Neuronal stem cell (in vitro differentiated cells): ENCODE results near the gene MXRA8.
A peak's percentile ranks its signal among the peaks of the same experiment; 100 is the strongest.

Experiments used
- DNase-seq: peaks from one replicate; pipeline ENCODE4 v3.0.0-alpha.2; 2013; ENCODE audit warnings: low spot score
- H2AFZ ChIP-seq: one replicate; pipeline ENCODE4 v1.6.1; 2013; ENCODE audit warnings: mild to moderate bottlenecking, low read length, inconsistent platforms
- H2AK5ac ChIP-seq: 2 replicates; pipeline ENCODE4 v1.6.1; 2013; ENCODE audit warnings: low read depth, mild to moderate bottlenecking, inconsistent platforms, low read length, moderate library complexity, mixed read lengths
- H2BK120ac ChIP-seq: 2 replicates; pipeline ENCODE4 v1.6.1; 2013; ENCODE audit warnings: low read depth, mild to moderate bottlenecking, inconsistent platforms, low read length, moderate library complexity, mixed read lengths
- H2BK12ac ChIP-seq: one replicate; pipeline ENCODE4 v1.6.1; 2013; ENCODE audit warnings: low read length, inconsistent platforms
- H2BK15ac ChIP-seq: 2 replicates; pipeline ENCODE4 v1.6.1; 2013; ENCODE audit warnings: mild to moderate bottlenecking, low read length, inconsistent platforms, mixed read lengths
- H2BK5ac ChIP-seq: one replicate; pipeline ENCODE4 v1.6.1; 2013; ENCODE audit warnings: inconsistent platforms, mild to moderate bottlenecking, low read length, moderate library complexity
- H3K14ac ChIP-seq: one replicate; pipeline ENCODE4 v1.6.1; 2013; ENCODE audit warnings: low read length, inconsistent platforms
- H3K18ac ChIP-seq: 2 replicates; pipeline ENCODE4 v1.6.1; 2013; ENCODE audit warnings: low read length, inconsistent platforms
- H3K23ac ChIP-seq: 2 replicates; pipeline ENCODE4 v1.6.1; 2013; ENCODE audit warnings: low read depth, mild to moderate bottlenecking, mixed read lengths, low read length, inconsistent platforms; ENCODE audit not compliant: poor library complexity
- H3K27ac ChIP-seq: replicated peaks from 3 replicates; pipeline ENCODE4 v1.5.1; 2013; ENCODE audit warnings: low read length, inconsistent platforms
- H3K27me3 ChIP-seq, 3 experiments: 2 replicates each; pipeline ENCODE4 v1.6.1; 2013; ENCODE audit warnings: low read length in 3 of 3, mild to moderate bottlenecking in 2 of 3, inconsistent platforms in 1 of 3, low read depth in 1 of 3, mixed read lengths in 1 of 3, moderate library complexity in 1 of 3; ENCODE audit not compliant: control insufficient read depth in 3 of 3, insufficient read depth in 3 of 3
- H3K36me3 ChIP-seq, 2 donors: replicated peaks in 1 of 2; 2 replicates each; pipeline ENCODE4 v1.6.1; 2013; ENCODE audit warnings: low read length in 2 of 2; ENCODE audit not compliant: control insufficient read depth in 2 of 2, insufficient read depth in 2 of 2
- H3K4ac ChIP-seq: 2 replicates; pipeline ENCODE4 v1.6.1; 2013; ENCODE audit warnings: inconsistent platforms, mild to moderate bottlenecking, low read length, moderate library complexity
- H3K4me1 ChIP-seq, 2 donors: 1 replicate in 1 of 2; 2 replicates in 1 of 2; pipeline ENCODE4 v1.6.1; 2013; ENCODE audit warnings: low read length in 2 of 2, low read depth in 1 of 2; ENCODE audit not compliant: control insufficient read depth in 2 of 2, insufficient read depth in 1 of 2
- H3K4me2 ChIP-seq: one replicate; pipeline ENCODE4 v1.6.1; 2013; ENCODE audit warnings: mild to moderate bottlenecking, low read length, inconsistent platforms; ENCODE audit not compliant: insufficient read depth, poor library complexity, severe bottlenecking
- H3K4me3 ChIP-seq, 2 donors: 2 replicates each; pipeline ENCODE4 v1.5.1; 2013; ENCODE audit warnings: low read length in 2 of 2, mild to moderate bottlenecking in 2 of 2, inconsistent platforms in 1 of 2, moderate library complexity in 1 of 2
- H3K79me1 ChIP-seq: one replicate; pipeline ENCODE4 v1.6.1; 2013; ENCODE audit warnings: low read depth, mild to moderate bottlenecking, inconsistent platforms, low read length, moderate library complexity
- H3K9ac ChIP-seq: one replicate; pipeline ENCODE4 v1.6.1; 2013; ENCODE audit warnings: mild to moderate bottlenecking, low read depth, low read length, inconsistent platforms; ENCODE audit not compliant: poor library complexity
- H3K9me3 ChIP-seq, 2 donors: replicated peaks in 1 of 2; 2 replicates each; pipeline versions ENCODE3 to v1.6.1; 2013; ENCODE audit warnings: low read length in 2 of 2, mild to moderate bottlenecking in 2 of 2, inconsistent platforms in 1 of 2, low read depth in 1 of 2, mixed read lengths in 1 of 2, moderate library complexity in 1 of 2; ENCODE audit not compliant: control insufficient read depth in 2 of 2, insufficient read depth in 1 of 2
- H4K8ac ChIP-seq: one replicate; pipeline ENCODE4 v1.6.1; 2013; ENCODE audit warnings: low read depth, mild to moderate bottlenecking, inconsistent platforms, low read length, moderate library complexity
- H4K91ac ChIP-seq: one replicate; pipeline ENCODE4 v1.6.1; 2013; ENCODE audit warnings: low read length, low read depth, mild to moderate bottlenecking, inconsistent platforms; ENCODE audit not compliant: poor library complexity
- WGBS, 2 donors: extraction: QIAGEN DNeasy Blood & Tissue Kit; methylation state at CpG; one replicate each; pipeline ENCODE4 v1.1.7; 2013; ENCODE audit warnings: missing lambda C conversion rate in 2 of 2, mixed read lengths in 1 of 2; ENCODE audit not compliant: insufficient read length in 2 of 2, insufficient replicate concordance in 1 of 2; ENCODE audit errors: extremely low coverage in 2 of 2; 5-methylcytosine and 5-hydroxymethylcytosine counted together

Gene MXRA8

GRCh38 chr1:1390675-1391074, 32.3 kb upstream of the MXRA8 start:
- no peak overlapping the region for H3K27ac ChIP-seq

GRCh38 chr1:1388078-1388472, 29.7 kb upstream of the MXRA8 start:
- Histone ChIP-seq H4K91ac (no peak overlapping the region), H3K36me3 (peaks cover 58 to 81% of the 10 kb centered on the region in 2 donors), H2AFZ (no peak overlapping the region), H2BK120ac (no peak overlapping the region), H3K23ac (no peak overlapping the region), H2BK12ac (no peak overlapping the region), H3K4me1 (no peaks in the 10 kb centered on the region), H4K8ac (no peak overlapping the region), H3K9me3 (peaks cover 0 to 8% of the 10 kb centered on the region in 2 donors), H3K14ac (no peak overlapping the region), H3K4ac (no peak overlapping the region), H3K4me2 (no peak overlapping the region), H3K9ac (no peak overlapping the region), H3K18ac (no peak overlapping the region), H3K4me3 (no peak overlapping the region), H3K27ac (no peak overlapping the region), H2AK5ac (no peak overlapping the region), H2BK5ac (no peak overlapping the region), H2BK15ac (no peak overlapping the region), H3K27me3 (no peaks in the 10 kb centered on the region), H3K79me1 (peaks cover 9% of the 10 kb centered on the region)
- DNase-seq, result no peak
- WGBS, 2 donors, result no CpG with 5 or more reads among the region's 16 CpGs

More at GRCh38 chr1:1390675-1391074, 32.3 kb upstream of the MXRA8 start:
- no peak overlapping the region for H3K9ac ChIP-seq
- H3K18ac ChIP-seq, result no peak overlapping the region
- no peak for DNase-seq
- H3K36me3 ChIP-seq, result peaks cover 69 to 99% of the 10 kb centered on the region in 2 donors
- no peaks in the 10 kb centered on the region for H3K4me1 ChIP-seq
- H2AK5ac ChIP-seq, result no peak overlapping the region
- no peak overlapping the region for H3K14ac ChIP-seq
- no peak overlapping the region for H3K23ac ChIP-seq
- no peak overlapping the region for H2BK5ac ChIP-seq
- no peak overlapping the region for H2BK15ac ChIP-seq
- H3K9me3 ChIP-seq, result peaks cover 0 to 8% of the 10 kb centered on the region in 2 donors
- peaks cover 10% of the 10 kb centered on the region for H3K79me1 ChIP-seq
- H3K4me2 ChIP-seq, result no peak overlapping the region
- no peak overlapping the region for H3K4me3 ChIP-seq
- no peak overlapping the region for H3K4ac ChIP-seq
- H3K27me3 ChIP-seq, result no peaks in the 10 kb centered on the region
- no peak overlapping the region for H2BK12ac ChIP-seq
- H2AFZ ChIP-seq, result no peak overlapping the region
- WGBS, 2 donors, result no CpG with 5 or more reads among the region's 12 CpGs
- no peak overlapping the region for H4K91ac ChIP-seq
- H2BK120ac ChIP-seq, result no peak overlapping the region
- no peak overlapping the region for H4K8ac ChIP-seq

GRCh38 chr1:1387098-1388077, 29.0 kb upstream of the MXRA8 start:
- Histone ChIP-seq H3K4ac (no peak overlapping the region), H3K36me3 (peaks cover 51 to 74% of the 10 kb centered on the region in 2 donors), H4K91ac (no peak overlapping the region), H2AFZ (no peak overlapping the region), H2BK12ac (no peak overlapping the region), H2BK5ac (peak overlapping the region; percentile 7), H2AK5ac (no peak overlapping the region), H4K8ac (no peak overlapping the region), H3K4me3 (no peak overlapping the region), H3K9ac (no peak overlapping the region), H3K14ac (no peak overlapping the region), H2BK120ac (no peak overlapping the region), H3K79me1 (peaks cover 3% of the 10 kb centered on the region), H3K23ac (no peak overlapping the region), H3K27me3 (no peaks in the 10 kb centered on the region), H3K18ac (no peak overlapping the region), H3K4me2 (no peak overlapping the region), H3K9me3 (peaks cover 0 to 10% of the 10 kb centered on the region in 2 donors), H3K27ac (no peak overlapping the region), H3K4me1 (no peaks in the 10 kb centered on the region), H2BK15ac (no peak overlapping the region)
- no peak for DNase-seq
- WGBS, 2 donors, result no CpG with 5 or more reads among the region's 50 CpGs

- H3K36me3 ChIP-seq, result peaks cover 40 to 66% of the 10 kb centered on the region in 2 donors
- no peak overlapping the region for H3K4me2 ChIP-seq
- H3K9ac ChIP-seq, result no peak overlapping the region
- peaks cover 0 to 14% of the 10 kb centered on the region in 2 donors for H3K9me3 ChIP-seq
- no peak overlapping the region for H3K18ac ChIP-seq
- no peaks in the 10 kb centered on the region for H3K4me1 ChIP-seq
- H2BK5ac ChIP-seq, result no peak overlapping the region
- no peak overlapping the region for H3K27ac ChIP-seq
- WGBS, 2 donors, result no CpG with 5 or more reads among the region's 8 CpGs
- no peak overlapping the region for H2BK15ac ChIP-seq
- no peak overlapping the region for H4K91ac ChIP-seq
- no peak overlapping the region for H3K23ac ChIP-seq
- no peak overlapping the region for H3K4ac ChIP-seq
- no peak overlapping the region for H2BK12ac ChIP-seq
- no peaks in the 10 kb centered on the region for H3K27me3 ChIP-seq
- no peak overlapping the region for H2AK5ac ChIP-seq
- H3K4me3 ChIP-seq, result no peak overlapping the region
- no peak for DNase-seq
- H4K8ac ChIP-seq, result no peak overlapping the region
- no peak overlapping the region for H3K14ac ChIP-seq
- H2BK120ac ChIP-seq, result no peak overlapping the region
- peaks cover 1% of the 10 kb centered on the region for H3K79me1 ChIP-seq
- no peak overlapping the region for H2AFZ ChIP-seq
Measured at GRCh38 chr1:1385931-1386330, 27.6 kb upstream of the MXRA8 start.
